HG02763 (cell line): ENCODE measurements around the gene ZBED4.

Experiments
- ATAC-seq: cut with Tn5 transposase; IDR thresholded peaks from one replicate; pipeline ENCODE4 v1.9.1; 2021; ENCODE audit warnings: mild to moderate bottlenecking, moderate library complexity; ENCODE audit not compliant: unreplicated experiment

Gene ZBED4

DNA sequence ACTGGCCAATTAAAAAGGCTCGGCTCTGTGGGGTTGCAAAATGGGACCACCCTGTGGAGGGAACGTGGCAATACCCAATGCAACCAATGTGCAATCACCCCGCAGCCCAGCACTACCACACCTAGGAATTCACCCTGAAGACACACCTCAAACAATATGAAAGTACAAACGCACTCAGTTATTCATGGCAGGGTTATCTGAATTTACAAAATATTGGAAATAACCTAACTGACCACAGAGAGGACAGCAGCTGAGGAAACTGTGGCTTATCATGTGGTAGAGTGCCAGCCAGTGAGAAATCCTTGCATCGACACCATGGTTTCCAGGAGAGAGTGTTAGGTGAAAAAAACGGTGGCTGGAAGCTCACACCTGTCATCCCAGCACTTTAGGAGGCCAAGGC is 45.9 kb downstream of the ZBED4 start:
- no peak for ATAC-seq

DNA sequence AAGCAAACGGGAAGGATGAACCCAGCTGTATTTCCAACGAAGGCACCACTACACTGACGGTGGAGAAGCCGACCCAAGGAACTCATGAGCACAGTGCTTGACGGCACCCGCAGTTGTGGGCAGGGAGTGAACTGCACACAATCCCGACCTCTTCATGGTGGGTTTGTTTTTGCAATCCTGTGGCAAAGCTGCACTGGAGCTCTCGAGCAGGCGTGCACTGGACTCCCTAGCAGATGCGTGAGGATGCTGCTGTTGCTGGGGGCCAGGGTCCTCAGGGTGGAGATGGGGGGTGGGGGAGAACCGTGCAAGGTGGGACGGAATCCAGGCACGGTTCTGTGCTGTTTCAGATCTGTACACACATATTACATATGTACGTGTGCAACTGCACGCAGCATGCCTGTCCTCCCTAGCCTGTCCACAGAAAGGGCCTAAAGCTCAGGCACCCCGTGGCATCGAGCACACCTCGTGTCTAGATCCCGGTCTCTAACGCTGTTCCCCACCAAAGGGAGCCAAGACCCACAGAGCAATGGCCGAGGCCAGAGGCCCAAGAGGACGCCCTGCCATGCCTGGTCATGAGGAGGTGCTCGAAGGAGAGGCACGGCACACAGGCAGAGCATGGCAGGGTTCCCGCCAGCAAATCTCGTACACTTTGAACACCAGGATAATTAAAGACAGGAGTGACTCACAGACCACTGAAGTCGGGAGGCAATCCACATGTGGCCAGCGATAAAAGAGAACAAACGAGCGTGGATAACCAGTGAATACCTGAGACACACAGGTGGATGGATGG is 47.0 kb downstream of the ZBED4 start:
- ATAC-seq: no peak

DNA sequence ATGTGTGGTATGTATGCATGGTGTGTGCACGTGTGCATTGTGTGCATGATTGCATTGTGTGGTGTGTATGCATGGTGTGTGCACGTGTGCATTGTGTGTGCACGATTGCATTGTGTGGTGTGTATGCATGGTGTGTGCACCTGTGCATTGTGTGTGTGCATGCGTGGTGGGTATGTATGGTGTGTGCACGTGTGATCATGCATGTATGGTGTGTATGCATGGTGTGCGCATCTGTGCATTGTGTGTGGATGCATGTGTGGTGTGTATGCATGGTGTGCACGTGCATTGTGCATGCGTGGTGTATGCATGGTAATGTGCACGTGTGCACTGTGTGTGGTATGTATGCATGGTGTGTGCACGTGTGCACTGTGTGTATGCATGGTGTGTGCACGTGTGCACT is 47.8 kb downstream of the ZBED4 start:
- no peak for ATAC-seq

DNA sequence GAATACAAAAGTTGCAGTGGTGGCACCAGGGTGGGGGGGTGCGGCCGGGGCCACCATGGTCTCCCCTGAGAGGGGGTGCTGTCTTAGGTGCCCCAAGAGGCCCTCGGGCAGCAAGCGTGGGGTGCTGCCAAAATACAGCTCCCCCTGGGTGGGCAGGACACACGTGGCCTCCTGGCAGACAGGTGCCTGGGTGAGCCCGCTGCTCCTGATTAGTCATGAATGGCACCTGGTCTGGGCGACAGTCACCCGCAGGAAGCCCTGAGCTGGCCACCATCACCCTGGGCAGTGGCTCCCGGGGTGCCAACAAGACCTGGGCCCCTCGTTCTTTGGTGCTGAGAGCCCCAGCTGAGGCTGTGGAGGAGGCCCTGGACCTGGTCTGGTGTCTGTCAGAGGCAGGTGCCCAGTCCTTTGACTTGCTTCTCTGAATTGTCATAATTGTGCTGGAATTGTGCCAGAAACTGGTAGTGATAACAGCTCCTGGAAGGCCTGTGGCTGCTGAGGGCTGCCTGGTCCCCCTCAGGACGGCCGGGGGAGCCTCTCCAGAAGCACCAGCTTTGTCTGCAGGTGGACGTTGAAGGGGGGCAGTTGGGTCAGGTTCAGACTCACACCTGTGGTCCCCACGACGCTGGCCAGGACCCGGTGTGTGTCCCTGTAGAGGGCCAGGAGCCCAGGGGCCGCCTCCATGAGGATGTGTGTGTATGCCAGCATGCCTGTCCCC is 49.8 kb downstream of the ZBED4 start:
- no peak for ATAC-seq

DNA sequence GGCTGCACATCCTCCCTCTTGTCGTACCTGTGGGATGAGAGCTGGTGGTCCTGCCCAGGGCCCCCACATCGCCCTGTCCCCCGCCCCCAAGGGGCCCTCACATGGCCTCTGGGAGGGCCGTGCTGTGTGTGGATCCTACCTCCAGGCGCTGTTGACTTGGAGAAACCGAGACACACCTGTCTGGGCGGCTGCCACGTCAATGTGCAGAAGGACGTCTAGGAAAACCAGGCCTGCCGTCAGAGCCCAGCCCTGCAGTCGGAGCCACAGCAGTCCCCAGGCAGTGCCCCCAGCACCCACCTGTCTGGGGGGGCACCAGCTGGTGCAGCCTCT is 50.4 kb downstream of the ZBED4 start:
- ATAC-seq: no peak

DNA sequence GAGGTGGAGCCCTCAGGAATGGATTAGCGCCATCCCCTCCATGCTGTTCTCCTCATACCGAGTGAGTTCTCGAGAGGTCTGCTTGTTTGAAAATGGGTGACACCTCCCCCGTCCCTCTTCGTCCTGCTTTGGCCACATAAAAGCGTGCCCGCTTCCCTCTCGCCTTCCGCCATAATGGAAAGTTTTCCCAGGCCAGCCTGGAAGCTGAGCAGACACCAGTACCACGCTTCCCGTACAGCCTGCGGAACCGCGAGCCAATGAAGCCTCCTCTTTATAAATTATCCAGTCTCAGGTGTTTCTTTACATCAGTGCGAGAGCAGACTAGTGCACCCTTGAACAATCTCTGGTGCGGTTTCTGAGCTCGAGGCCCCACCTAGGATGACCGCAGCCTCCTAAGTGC is 51.8 kb downstream of the ZBED4 start:
- no peak for ATAC-seq

DNA sequence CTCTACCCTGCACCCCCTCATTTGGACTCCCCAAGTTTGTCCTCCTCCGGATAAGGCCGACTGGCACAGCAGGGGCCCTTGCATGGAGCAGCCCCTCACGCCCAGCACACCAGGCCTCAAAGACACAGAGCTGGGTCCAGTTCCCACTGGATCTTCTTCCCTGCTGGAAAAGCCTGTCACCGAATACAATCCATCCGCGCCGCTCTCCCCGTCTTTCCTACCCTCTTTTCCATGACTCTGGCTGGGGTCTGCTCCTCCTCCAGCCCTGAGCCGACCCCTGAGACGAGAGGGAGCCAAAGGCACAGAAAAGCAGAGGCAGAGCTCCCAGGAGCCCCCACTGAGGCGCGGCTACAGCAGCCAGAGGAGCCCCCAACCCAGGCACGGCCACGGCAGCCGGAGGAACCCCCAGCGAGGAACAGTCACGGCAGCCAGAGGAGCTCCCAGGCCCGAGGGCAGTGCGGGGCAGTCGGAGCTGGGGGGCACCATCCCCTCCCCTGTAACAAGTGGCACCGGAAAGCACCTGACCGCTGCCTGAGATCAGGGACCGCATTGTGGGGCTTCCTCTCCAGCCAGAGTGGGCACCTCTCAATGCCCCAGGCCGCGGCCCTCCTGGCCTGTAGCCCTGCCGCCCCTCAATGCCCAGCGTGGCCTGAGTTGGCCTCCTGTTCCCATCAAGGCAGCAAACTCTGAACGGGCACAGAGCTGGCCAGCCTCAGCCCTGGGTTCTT is 52.6 kb downstream of the ZBED4 start:
- no peak for ATAC-seq

DNA sequence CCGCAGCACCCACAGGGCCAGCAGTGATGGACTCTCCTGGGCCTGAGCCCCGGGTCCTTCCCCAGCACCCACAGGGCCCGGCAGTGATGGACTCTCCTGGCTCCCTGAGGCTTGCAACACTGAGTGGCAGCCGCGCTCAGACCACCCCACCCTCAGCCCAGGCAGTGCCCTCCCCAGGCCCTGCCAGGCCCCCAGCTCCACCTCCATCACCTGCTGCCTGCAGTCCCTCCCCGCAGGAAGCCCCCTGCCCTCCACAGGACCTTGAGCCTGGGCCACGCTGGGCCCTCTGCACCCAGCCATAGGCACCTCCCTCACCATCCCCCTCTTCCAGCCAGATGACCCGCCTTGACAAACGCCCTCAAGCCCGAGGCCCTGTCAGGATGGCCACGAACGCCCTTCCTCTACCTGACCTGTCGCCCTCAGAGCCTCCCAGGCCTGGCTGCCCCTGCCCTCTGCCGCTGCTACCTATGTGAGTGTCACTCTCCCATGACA is 53.2 kb downstream of the ZBED4 start:
- no peak for ATAC-seq

DNA sequence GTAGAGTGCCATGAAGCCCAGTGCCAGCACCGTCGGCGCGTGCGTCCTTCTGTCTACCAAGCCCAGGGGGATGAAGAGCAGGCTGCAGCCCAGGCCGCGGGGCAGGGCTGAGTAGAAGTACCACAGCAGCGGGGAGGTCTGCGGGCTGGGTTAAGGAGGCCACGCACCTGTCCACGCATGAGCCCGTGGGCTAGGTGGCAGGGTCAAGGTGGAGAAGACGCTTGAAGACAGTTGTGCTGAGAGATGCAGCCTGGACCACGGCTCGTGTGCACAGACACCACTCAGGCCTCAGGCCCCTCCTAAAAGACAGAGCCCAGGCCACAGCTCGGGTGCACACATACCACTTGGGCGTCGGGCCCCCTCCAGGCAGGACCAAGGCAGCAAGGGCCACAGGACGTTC is 54.2 kb downstream of the ZBED4 start:
- ATAC-seq: no peak

DNA sequence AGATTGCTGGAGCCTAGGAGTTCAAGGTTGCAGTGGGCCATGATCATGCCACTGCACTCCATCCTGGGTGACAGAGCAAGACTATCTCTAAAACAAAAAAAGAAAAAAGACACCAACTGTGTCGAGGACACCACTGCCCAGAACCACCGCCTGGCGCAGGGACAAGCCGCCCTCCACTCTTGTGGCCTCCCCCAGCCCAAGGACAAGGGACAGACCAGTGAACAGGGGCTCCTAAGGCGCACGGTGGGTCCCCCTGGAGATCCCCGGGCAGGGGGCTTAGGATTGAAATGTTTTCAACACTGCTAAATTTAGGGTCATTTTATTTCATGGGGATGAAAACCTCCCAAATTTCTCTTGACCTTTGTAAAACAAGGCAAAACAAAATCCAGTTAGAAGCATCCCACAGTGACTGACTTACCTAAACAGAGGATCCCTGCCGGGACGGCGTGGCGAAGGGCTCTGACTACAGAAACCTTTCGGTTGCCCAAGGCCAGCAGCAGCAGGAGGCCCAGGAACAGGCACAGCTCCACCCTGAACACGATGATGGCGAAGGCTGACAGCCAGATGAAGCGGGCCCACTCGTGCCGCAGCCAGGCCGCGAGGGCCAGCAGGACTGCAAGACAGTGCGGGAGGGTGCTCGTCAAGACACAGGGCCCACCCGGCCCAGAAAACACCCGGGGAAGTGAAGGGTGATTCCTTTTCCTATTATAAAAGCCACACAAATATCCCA is 56.0 kb downstream of the ZBED4 start:
- ATAC-seq: no peak

DNA sequence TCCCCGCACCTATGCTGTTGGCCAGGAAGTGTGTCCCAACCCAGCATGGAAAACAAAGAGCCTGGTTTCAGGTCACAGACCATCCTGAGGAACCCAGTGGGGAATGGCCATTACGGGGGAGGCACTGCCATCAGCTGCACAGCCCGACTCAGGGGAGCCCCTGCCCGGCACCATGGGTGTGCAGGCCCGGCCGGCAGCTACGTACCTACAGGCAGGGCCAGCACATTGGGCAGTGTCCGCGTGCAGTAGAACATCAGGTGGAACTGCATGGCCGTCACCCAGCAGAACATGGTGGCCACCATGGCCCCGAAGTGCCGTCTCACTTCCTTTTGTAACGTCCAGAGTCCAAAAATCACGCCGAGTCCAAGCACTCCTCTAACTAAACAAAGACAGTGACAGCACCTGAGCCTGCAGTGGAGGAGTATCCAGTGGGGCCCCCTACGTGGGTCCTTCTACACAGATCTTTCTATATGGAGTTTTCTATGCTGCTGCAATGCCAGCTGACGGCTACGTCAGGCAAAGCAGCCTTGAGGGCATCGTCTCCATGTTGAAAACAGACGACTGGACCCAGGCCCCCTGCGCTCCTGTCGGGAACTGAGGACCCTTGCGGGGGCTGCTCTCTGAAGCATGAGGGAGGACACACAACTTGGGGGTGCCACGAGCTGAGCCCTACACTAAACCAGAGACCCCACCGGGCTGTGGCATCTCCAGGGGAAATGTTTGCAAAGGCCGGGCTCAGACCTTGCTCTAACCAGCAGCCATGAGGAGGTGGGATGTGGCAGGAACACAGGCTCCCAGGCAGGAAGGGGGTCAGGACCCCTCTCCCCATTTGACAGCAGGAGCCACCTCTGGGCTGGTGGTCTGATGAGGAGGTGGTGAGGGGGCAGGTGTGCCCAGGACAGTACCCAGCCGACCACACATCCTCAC is 56.8 kb downstream of the ZBED4 start:
- ATAC-seq: no peak

DNA sequence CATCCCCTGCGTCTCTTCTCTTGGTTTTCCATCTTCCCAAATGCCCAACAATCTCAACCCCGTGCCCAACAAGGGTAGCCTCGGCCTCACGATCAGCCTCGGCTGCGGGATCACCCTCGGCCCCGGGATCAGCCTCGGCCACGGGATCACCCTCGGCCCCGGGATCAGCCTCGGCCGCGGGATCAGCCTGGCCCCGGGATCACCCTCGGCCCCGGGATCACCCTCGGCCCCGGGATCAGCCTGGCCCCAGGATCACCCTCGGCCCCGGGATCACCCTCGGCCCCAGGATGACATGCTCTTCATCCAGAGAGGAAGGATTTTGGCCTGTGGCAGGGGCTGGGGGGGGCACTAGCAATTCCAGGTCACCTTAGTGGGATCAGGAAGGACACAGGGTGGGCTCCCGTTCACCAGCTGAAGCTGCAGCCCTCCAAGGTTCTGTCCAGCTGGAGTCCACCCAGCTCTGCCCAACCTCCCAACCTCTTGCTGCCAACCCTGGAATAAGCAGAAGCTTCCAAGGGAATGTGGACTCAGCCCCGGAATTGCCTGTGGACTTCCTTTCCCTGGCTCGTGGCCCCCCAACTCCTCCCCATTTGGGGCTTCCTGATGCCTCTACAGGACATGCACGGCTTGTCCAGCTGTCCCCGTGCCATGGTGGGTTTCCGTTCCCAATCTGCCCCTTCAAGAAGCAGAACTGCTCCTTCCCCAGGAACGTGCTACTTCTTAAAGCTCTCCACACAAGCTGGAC is 58.4 kb downstream of the ZBED4 start:
- no peak for ATAC-seq

DNA sequence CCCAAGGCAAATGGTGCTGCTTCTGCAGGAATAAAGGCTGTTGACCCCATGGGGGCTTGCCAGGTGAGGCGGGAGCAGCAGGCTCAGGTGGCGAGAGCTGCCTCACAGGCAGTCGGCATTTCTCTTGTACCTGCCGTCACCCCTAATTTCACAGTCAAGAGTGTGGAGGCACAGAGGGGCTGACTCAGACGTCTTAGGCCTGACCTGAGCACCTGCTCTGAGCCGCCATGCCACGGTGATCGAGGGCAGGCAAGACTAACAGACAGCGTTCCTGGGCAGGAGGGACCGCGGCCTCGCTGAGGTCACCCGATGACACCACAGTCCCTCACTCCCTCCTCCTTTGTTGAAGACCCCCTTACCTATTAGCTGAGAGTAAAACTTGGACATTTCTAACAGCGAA is 59.4 kb downstream of the ZBED4 start:
- ATAC-seq: no peak

DNA sequence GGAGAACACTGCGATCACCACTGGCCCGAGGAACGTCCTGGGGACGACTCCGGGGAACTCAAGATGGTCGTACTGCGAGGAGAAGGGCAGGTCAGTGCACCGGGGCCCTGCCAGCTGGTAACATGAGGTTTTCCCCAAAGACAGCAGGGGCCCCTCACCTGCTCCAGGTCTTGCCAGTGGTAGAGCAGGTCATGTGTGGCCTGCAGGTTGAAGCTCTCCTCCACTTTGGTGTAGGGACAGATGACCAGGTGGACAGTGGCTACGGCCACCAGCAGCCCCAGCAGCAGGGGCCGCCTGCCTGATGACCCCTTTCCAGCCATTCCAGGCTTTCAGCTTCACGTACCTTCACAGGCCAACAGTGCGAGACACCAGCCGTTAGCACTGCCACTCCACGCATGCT is 59.8 kb downstream of the ZBED4 start:
- no peak for ATAC-seq

DNA sequence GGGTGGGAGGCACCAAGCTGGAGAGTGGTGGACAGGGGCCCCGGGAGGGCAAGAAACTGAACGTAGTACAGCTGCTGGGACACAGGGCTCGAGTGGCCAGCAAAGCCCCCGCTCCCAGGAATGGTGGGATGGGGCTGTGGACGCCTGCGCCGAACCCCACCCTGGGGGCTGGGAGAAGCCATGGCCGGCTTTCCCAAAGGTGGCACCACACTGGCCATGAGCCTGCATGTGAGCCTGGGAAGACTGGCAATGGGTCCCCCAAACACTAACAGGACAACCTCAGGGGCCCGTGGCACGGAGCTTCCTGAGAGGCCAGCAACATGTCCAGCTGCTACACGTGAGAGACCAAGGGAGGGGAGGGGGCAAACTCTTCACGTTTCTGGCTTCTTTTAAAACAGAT is 60.6 kb downstream of the ZBED4 start:
- ATAC-seq: no peak

DNA sequence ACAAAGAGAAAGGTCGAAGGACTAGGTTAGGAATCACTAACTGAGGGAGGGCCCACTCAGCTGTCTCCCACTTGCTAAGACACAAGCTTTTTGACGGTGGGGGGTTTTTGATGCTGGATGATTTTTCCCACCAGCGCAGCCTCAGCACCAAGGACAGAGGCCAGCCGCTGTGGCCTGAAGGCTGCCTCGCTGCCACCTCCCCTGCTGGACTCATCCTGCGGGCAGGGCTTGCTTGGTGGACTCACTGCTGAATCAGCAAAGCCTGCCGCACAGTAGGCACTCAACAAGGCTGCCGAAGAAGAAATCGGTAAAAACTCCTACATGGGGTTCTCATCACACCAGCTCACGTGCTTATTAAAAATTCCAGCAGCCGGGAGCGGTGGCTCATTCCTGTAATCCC is 62.0 kb downstream of the ZBED4 start:
- ATAC-seq: no peak

DNA sequence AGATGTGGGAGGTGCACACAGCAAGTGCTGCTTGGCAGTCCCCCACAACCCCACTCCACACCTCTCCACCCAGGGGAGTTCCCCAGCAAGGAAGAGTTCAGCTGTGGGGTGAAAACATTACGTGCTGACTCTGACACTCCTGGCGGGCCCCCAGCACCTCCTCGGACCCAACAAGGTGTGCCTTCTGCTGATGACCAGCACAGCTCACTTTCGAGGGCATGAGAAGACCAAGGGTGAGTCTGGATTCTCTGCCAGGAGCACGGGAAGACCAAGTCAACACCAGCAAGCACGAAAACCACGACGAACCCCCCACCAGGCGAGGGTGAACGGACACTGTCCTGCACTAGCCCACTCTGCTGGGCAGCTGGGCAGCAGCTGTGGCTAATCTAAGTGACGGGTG is 63.2 kb downstream of the ZBED4 start:
- no peak for ATAC-seq

DNA sequence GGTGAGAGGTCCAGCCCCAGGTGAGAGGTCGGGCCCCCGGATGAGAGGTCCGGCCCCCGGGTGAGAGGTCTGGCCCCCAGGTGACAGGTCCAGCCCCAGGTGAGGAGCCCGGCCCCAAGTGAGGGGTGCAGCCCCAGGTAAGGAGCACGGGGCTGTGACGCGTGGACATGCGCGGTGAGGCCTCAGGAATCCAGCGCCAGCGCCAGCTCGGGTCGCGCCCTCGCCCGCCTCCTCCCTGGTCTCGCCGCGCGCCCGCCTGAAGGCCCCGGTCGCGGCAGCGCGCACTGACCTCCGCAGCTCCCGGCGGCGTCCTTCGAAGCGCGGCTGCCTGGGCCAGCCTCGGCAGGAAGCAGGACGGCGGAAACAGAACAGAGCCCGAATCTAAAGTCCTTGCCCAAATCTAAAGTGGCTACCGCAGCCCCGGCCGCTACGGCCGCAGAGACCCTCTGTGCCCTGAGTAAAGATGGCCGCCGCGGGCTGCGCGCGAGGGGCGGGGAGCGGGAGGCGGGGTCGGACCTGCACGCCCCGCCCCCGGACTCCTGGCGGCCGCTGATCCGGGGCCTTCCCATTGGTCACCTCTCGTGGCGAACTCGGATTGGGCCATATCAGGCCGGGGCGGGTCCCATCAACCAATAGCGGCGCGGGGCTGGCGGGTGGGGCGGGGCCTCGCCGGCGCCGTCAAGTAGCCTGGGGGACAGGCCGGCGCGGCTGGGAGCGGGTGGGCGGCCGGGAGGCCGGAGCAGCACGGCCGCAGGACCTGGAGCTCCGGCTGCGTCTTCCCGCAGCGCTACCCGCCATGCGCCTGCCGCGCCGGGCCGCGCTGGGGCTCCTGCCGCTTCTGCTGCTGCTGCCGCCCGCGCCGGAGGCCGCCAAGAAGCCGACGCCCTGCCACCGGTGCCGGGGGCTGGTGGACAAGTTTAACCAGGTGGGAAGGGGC is 64.6 kb downstream of the ZBED4 start, which contains the start of the genes ALG12 and CRELD2:
Gene ALG12, minus strand, starts transcription at position 465 of the 937 bp plus-strand sequence. CDS start 4,673 bp downstream, outside the sequence.
Gene CRELD2, plus strand, starts transcription at position 661 of the 937 bp plus-strand sequence. Its CDS starts 136 bp downstream, at position 797.
- peak; percentile 97 for ATAC-seq
